Endothelial cell (in vitro differentiated cells): Measurements from ENCODE around the gene UGT1A6. TPM values are rescaled to one million over a fixed set of nuclear protein-coding genes. Genes with fewer than 3 reads are reported as not detected.

Source experiments
- DNase-seq: peaks from one replicate; pipeline ENCODE4 v3.0.0; 2021; ENCODE audit warnings: low spot score
- H3K27ac Mint-ChIP-seq: one replicate; pipeline ENCODE4 v1.8.0; 2021; ENCODE audit warnings: mixed read lengths, inconsistent platforms; ENCODE audit not compliant: unreplicated experiment
- H3K27me3 Mint-ChIP-seq: one replicate; pipeline ENCODE4 v1.8.0; 2021; ENCODE audit warnings: mild to moderate bottlenecking, moderate library complexity, mixed read lengths, inconsistent platforms; ENCODE audit not compliant: unreplicated experiment
- H3K36me3 Mint-ChIP-seq: one replicate; pipeline ENCODE4 v1.8.0; 2021; ENCODE audit warnings: mild to moderate bottlenecking, low read depth, mixed read lengths, inconsistent platforms; ENCODE audit not compliant: unreplicated experiment
- H3K4me1 Mint-ChIP-seq: one replicate; pipeline ENCODE4 v1.8.0; 2021; ENCODE audit warnings: mild to moderate bottlenecking, mixed read lengths, inconsistent platforms; ENCODE audit not compliant: unreplicated experiment
- H3K4me3 Mint-ChIP-seq: one replicate; pipeline ENCODE4 v1.8.0; 2021; ENCODE audit warnings: mild to moderate bottlenecking, mixed read lengths, inconsistent platforms; ENCODE audit not compliant: unreplicated experiment
- H3K9me3 Mint-ChIP-seq: one replicate; pipeline ENCODE4 v1.8.0; 2021; ENCODE audit warnings: mixed read lengths, inconsistent platforms; ENCODE audit not compliant: unreplicated experiment
- total RNA-seq: library from RNA; stranded (reverse); fragmentation: NEBNext Ultra II Directional; extraction: Animal tissue kit (Norgen Biotek cat#: 25700); gene quantifications from one replicate; pipeline ENCODE4 v1.2.1, GENCODE V29; 2021; ENCODE audit not compliant: unreplicated experiment
- TF ChIP-seq, protein P1 (sequence below): fragments of 200-600 bp; sonication (generic); IDR thresholded peaks from one replicate; pipeline ENCODE4 v1.5.0; 2021; ENCODE audit warnings: antibody characterized with exemption; ENCODE audit not compliant: unreplicated experiment

UGT1A6 gene
- total RNA-seq, 1 donor from 2014 or later = not detected

DNA sequence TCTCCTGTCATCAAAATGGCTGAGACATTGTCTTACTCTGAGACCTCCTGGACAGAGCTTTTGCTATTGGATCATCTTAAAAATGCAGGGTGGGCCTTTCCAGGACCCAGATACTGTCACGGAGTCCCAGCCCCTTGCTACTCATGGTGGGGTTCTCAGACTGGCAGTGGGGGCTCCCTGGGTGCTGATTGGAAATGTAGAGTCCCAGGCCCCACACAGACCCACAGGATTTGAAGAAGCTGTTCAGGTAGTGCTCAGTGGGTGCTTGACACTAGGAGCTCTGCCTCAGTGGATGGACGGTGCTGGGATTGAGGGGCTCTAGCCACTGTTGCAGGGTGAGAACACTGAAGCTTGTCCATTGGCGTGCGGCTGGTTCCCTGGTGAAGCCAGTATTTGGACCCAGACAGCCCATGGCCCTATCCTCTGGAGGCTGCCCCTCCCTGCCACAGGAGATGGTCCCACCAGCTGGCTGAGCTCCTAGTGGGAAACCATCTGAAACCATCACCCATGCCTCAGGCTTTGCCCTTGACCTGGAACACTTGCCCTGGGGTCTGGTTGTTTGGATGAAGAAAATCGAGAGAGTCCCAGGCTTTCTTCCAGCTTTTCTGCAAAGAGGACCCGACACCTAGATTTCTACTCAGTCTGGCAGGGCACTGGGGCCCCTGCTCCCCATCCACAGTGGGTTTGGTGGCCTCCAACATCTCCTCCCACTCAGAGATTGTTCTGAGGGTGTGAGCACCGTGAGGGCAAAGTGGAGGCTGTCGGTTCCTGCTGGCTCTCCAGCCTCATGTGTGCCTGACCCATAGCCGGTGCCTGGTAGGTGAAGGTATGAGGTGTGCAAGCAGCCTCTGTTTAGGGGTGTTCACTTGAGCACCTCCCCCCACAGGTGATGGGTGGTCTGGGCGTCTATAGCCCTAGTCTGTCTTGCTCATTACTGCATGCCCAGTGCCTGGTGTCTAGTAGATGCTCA is 115.6 kb downstream of the UGT1A6 start:
- no peak overlapping the region for H3K27ac Mint-ChIP-seq
- H3K27me3 Mint-ChIP-seq = peaks cover 3% of the 10 kb centered on the region
- TF ChIP-seq, protein P1, sequence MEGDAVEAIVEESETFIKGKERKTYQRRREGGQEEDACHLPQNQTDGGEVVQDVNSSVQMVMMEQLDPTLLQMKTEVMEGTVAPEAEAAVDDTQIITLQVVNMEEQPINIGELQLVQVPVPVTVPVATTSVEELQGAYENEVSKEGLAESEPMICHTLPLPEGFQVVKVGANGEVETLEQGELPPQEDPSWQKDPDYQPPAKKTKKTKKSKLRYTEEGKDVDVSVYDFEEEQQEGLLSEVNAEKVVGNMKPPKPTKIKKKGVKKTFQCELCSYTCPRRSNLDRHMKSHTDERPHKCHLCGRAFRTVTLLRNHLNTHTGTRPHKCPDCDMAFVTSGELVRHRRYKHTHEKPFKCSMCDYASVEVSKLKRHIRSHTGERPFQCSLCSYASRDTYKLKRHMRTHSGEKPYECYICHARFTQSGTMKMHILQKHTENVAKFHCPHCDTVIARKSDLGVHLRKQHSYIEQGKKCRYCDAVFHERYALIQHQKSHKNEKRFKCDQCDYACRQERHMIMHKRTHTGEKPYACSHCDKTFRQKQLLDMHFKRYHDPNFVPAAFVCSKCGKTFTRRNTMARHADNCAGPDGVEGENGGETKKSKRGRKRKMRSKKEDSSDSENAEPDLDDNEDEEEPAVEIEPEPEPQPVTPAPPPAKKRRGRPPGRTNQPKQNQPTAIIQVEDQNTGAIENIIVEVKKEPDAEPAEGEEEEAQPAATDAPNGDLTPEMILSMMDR = no peak
- no peaks in the 10 kb centered on the region for H3K4me1 Mint-ChIP-seq
- no peak for DNase-seq
- no peak overlapping the region for H3K4me3 Mint-ChIP-seq
- no peaks in the 10 kb centered on the region for H3K36me3 Mint-ChIP-seq
- H3K9me3 Mint-ChIP-seq = no peaks in the 10 kb centered on the region

DNA sequence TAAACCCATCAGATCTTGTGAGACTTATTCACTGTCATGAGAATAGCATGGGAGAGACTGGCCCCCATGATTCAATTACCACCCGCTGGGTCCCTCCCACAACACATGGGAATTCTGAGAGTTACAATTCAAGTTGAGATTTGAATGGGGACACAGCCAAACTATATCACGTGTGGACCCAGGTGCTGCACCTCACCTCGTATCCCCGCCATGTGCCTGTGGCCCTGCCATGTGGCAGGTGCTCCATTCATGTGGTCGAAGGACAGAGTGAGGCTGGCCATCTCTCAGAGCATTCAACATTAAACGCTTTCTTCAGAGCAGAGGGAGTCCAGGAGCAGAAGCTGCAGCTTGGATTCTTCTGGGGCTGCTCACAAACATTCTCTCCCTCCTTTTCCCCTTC is 117.7 kb downstream of the UGT1A6 start:
- Mint-ChIP-seq H3K27me3 (no peaks in the 10 kb centered on the region), H3K9me3 (no peaks in the 10 kb centered on the region), H3K4me1 (no peaks in the 10 kb centered on the region), H3K36me3 (no peaks in the 10 kb centered on the region), H3K4me3 (no peak overlapping the region), H3K27ac (no peak overlapping the region)
- TF ChIP-seq, protein P1 = no peak
- DNase-seq = no peak

DNA sequence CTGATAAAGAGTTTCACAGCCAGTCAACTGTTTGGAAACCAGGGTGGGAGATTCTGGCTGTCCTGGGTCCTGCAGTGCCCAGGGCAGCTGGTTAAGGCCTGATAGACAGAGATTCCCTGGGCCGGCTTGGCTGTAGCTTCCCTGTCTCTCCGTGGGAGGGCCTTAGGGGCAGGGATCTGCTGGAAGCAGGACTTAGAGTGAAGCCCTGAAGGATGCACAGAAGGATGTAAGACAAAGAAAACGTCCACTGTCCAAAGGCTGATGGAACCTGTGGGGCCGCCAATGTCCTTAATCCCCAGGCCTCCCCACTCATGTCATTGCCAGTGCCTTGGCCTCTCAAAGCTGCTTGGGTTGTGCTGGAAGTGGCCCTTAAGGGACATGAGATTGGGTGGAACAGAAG is 118.4 kb downstream of the UGT1A6 start:
- Mint-ChIP-seq H3K9me3 (no peaks in the 10 kb centered on the region), H3K27me3 (no peaks in the 10 kb centered on the region), H3K4me3 (no peak overlapping the region), H3K4me1 (no peaks in the 10 kb centered on the region), H3K27ac (no peak overlapping the region), H3K36me3 (no peaks in the 10 kb centered on the region)
- DNase-seq = no peak
- TF ChIP-seq, protein P1 = no peak

DNA sequence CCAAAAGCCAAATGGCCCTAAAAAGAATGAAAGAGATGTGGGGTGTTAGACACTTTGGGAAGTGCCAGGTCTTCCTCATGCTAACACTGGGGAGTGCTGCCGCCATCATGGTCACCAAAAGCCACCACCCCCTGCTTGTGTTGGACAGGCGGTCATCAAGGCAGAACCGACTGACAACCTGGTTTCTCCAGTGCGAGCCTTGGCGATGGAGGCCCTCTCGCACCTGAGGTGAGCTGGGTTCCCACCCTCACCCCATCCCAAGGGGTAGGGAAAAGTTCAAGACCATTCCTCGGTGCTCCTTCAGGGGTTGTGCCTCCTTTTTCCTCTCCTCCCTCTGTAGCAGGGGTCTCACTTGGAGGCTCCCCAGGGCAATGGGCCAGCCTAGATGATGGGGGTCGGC is 119.0 kb downstream of the UGT1A6 start:
- no peaks in the 10 kb centered on the region for H3K9me3 Mint-ChIP-seq
- TF ChIP-seq, protein P1 = no peak
- no peak overlapping the region for H3K4me3 Mint-ChIP-seq
- no peak overlapping the region for H3K27ac Mint-ChIP-seq
- no peaks in the 10 kb centered on the region for H3K36me3 Mint-ChIP-seq
- H3K4me1 Mint-ChIP-seq = no peaks in the 10 kb centered on the region
- no peaks in the 10 kb centered on the region for H3K27me3 Mint-ChIP-seq
- DNase-seq = no peak
